GM18498 (cell line): ENCODE data around the gene LPIN1.
"Not testable (repeated sequence)": the region's sequence is repeated elsewhere in the genome, so short reads cannot be mapped to it uniquely, and the experiment has no call there.

Source experiments
- ATAC-seq: cut with Tn5 transposase; IDR thresholded peaks from one replicate; pipeline ENCODE4 v1.9.1; 2021; ENCODE audit warnings: mild to moderate bottlenecking, moderate library complexity; ENCODE audit not compliant: unreplicated experiment

Gene LPIN1

DNA sequence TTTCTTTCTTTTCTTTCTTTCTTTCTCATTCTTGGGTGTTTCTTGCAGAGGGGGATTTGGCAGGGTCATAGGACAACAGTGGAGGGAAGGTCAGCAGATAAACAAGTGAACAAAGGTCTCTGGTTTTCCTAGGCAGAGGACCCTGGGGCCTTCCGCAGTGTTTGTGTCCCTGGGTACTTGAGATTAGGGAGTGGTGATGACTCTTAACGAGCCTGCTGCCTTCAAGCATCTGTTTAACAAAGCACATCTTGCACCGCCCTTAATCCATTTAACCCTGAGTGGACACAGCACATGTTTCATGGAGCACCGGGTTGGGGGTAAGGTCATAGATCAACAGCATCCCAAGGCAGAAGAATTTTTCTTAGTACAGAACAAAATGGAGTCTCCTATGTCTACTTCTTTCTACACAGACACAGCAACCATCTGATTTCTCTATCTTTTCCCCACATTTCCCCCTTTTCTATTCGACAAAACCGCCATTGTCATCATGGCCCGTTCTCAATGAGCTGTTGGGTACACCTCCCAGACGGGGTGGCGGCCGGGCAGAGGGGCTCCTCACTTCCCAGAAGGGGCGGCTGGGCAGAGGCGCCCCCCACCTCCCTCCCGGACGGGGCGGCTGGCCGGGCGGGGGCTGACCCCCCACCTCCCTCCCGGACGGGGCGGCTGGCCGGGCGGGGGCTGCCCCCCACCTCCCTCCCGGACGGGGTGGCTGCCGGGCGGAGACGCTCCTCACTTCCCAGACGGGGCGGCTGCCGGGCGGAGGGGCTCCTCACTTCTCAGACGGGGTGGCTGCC lies 12.9 kb downstream of the LPIN1 start:
- not testable (repeated sequence) for ATAC-seq

DNA sequence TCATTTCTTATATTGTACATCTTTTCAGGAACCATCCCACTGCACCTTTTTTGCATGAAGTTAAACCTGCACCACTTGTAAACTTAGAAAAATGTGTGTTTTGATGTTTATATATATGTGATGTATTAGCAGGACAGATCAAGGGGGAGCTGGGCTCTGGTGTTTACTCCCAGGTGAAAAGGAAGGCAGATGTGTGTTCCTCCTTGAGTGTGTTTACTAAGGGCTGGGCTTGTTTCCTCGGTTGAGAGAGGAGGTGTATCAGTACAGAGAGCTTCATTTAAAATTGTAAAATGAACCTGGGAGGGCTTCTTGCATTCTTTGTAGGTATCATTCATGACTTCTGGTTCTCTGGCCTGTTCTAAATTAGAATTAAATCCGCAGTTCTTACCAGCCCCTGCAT lies 14.8 kb downstream of the LPIN1 start:
- no peak for ATAC-seq

DNA sequence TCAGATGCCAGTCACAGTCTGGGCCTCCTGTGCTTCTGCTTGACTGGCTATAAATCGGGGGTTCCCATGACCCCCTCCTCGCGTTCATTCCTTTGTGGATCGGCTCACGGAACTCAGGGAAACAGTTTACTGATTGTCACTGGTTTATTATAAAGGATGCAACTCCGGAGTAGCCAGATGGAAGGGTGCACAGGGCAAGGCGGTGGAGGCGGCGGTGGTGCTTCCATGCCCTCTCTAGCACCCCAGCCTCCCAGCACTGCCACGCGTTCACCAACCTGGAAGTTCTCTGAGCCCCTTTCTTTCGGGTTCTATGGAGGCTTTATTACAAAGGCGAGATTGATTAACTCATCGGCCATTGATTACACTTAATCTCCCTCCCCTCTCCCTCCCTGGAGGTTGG lies 15.6 kb downstream of the LPIN1 start:
- ATAC-seq: no peak

DNA sequence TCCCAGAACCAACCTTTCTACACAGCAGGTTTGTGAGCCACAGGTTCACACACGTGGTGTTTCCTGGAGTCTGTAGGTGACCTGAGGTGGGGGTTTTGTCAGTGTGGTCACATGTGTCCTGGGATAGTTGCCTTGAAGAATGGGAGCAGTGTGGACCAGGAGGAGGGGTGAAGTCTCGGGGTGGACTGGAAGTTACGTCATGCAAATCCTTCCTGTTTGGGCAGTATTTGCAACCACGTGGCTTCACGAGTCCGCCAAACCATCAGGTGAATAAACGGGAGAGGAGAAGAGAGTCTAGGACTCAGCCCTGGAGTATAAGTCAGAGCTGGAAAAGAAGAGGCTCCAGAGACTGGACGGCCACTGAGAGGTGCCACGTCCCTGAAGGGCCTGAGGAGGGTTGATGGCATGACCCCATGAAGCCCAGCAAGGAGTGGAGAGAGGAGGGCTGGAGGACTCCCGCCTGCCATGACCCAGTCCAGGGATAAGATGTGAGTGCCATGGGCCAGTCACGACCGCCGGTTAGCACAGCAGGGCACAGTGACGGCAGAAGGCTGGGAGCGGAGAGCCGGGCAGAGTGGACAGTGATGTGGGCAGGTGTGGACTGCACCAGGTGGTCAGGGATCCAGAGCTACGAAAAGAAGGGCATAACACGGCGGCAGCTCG lies 16.5 kb downstream of the LPIN1 start:
- no peak for ATAC-seq

DNA sequence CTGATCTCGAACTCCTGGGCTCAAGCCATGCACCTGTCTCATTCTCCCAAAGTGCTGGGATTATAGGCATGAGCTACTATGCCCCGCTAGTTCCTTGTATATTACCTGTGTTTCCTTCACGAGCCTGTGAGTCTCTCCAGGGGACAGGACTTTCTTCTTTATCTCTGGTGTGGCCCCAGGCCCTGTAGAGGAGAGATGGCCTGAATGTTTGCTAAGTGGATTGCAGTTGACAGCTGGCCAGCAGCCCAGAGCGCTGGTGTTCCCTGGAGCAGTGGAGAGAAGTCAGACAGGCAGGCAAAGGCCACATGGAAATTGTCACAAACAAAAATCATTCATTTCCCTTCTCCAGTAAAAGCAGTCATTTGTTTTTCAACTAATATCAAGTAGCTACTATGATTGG lies 17.9 kb downstream of the LPIN1 start:
- ATAC-seq: no peak

DNA sequence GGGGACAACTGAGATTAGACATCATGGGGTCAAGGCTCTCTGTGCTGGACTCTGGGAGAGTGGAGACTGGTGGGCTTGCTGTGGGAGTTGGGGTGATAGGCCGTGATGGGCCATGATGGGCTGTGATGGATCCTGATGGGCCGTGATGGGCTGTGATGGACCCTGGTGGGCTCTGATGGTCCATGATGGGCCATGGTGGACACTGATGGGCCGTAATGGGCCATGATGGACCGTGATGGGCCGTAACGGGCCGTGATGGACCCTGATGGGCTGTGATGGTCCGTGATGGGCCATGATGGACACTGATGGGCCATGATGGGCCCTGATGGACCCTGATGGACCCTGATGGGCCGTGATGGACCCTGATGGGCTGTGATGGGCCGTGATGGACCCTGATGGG lies 18.5 kb downstream of the LPIN1 start:
- no peak for ATAC-seq

DNA sequence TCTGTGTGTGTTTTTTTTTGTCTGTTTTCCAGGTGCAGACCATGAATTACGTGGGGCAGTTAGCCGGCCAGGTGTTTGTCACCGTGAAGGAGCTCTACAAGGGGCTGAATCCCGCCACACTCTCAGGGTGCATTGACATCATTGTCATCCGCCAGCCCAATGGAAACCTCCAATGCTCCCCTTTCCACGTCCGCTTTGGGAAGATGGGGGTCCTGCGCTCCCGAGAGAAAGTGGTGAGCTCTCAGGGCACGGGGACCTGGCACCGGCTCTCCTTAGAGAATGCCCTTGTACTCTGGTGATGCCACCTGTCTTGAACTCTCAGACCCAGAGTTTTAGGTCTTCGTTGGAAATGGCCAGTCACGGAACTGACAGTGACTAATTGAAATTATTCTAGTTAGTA lies 19.1 kb downstream of the LPIN1 start:
- ATAC-seq: no peak

DNA sequence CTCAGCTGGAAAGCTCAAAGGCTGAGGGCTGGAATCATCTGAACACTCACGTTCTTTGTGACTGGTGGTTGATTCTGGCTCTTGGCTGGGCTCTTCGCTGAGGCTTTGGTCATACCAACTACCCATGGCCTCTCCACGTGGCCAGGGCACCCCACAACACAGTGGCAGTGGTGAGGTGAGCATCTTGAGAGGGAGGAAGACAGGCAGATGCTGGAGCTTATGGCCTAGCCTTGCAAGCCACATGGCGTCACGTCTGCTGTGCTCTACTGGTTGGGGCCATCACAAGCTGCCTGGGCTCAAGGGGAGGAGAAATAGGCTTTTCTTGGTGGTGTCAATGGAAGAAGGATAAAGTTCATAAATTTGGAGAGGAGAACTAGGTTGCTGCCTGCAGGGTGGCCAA lies 19.6 kb downstream of the LPIN1 start:
- no peak for ATAC-seq

DNA sequence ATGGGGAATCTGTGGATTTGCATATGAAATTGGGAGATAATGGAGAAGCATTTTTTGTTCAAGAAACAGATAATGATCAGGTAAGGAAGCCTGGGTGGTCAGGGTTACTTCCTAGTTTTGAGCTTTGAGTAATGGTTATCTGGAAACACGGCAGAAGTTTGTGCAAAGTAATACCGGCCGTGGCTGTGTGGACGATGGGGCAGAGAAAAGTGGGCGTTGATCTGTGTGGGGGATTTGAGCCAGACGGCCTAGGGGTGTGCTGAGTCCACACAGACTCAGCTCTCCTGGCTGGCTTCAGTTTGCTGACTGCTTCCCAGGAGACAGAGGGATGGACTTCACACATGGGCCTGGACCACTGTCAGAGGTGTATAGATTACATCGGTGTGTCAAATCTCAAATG lies 21.3 kb downstream of the LPIN1 start:
- ATAC-seq: no peak

DNA sequence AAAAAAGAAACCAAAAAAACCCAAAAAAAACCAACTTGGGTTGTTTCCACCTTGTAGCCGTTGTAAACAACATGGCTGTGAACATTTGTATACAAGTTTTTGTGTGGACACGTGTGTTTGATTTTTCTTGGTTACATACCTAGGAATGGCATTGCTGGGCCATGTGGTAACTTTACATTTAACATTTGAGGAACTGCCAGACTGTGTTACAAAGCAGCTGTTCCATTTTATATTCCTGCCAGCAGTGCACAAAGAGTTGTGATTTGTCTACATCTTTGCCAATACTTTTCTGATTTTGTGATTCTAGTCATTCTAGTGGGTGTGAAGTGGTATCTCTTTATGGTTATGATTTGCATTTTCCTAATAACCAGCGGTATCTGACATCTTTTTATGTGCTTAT lies 22.5 kb downstream of the LPIN1 start:
- no peak for ATAC-seq

DNA sequence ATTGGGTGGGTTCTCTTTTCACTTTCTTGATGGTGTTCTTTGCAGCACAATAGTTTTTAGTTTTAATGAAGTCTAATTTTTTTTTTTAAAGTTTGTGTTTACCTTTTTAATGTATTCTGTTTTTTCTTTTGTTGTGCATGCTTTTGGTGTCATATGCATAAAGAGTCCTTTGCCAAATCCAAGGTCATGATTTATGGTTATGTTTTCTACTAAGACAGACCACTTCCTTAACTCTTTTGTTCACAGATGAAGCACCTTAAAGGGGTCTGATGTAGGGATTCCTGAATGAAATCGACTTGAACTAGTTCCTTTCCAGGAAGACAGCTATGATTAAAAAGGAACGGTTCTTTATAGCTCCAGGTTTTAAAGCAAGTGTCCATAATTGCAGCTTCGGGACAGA lies 23.1 kb downstream of the LPIN1 start:
- ATAC-seq: no peak

DNA sequence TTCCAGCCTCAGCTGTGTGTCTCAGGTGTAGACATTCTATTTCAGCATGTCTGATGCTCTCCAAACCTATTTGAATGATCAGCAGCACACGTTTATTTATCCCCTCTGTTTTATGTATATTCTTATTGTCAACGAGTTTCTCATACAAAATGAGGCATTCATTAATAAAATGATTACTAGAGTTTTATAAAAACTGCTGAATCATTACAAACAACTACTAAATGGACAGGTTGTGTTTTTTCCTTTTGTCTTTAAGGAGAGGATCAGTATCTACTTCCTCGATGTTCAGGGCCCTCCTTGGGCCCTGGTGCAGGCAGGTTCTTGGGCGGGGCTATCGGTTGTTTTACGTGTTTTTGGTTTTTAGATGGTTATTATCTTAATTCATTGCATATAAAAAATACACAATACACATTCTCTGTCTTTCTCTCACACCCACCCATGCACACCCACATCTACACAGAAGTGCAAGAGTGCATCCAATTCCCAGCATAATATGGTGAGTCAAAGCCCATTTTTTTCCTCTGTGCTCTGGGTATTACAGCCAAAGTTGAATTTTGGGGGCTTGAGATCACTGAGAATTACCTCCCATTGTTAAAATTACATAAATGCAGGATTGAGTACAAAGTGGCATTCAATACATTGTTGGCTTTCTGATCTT lies 24.2 kb downstream of the LPIN1 start:
- no peak for ATAC-seq

DNA sequence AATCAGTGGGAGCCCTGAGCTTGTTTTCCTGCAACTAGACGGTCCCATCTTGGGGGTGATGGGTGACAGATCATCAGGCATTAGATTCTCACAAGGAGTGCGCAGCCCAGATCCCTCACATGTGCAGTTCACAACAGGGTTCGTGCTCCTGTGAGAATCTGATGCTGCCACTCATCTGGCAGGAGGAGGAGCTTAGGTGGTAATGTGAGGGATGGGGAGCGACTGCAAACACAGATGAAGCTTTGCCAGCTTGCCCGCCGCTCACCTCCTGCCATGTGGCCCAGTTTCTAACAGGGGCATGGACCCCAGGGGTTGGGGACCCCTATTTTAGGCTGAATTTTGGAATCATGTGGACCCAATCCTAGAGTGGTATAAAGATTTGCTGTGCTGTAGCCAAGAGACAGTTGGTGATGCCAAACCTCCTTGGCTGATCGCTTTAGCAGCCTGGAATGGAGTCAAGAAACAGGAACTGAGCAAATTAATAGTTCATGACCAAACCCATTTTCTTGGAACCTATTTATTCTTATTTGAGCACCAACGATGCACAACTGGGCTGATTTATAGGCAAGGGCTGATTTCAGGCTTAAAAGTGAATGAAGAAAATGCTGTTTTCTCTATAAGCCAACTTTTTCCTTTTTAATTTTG lies 25.7 kb downstream of the LPIN1 start:
- no peak for ATAC-seq

DNA sequence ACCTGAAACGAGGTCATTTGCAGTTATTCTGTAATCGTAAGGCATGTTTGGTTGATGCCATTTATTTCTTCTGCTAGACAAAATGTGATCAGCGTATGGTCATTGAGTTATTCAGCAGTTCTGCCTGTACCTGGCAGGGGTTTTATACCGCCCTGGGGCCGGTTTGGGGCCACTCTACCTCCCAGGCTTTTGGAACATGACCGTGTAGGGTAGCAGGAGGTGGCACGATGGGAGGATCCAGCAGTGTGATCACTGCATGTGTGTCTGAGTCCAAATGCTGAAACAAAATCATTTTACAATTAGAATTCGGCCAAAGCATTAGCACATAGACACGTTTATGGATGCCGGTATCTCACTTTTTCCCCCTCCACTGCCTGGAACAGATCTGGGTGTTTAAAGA lies 26.7 kb downstream of the LPIN1 start:
- ATAC-seq: no peak

DNA sequence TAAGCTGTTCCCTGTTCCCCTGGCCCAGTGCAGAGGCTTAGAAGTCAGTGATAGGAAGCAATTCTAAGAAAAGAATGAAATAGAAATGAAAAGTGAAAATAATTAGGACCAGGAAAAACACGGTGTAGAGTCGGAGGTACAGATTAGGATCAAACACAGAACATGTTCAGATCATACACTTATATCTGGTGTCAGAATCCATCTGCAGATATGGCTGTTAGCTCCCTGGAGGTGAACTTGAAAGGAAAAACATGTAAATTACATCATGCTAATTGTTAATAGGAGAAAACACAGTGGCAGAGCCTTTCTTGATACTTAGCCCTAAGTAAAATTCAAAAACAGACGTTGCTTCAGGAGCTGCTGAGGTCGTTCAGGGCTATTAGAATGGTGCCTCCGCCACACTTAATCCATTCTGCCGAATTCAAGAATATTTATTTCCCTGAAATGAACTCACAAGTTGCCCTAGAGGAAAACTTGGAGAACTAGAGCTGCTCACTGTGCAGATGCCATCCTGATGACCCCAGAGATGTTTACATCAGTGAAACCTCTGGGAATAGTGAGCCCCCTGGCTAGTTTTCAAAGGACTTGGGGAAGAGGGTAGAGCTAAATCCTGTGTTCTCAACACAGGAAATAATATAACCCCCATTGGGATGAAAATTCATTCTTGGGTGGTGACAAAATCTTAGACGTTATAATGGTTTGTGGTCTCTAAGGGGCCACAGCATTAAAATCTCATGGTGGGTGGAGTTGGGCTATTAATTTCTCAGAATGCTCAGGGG lies 27.5 kb downstream of the LPIN1 start:
- no peak for ATAC-seq

DNA sequence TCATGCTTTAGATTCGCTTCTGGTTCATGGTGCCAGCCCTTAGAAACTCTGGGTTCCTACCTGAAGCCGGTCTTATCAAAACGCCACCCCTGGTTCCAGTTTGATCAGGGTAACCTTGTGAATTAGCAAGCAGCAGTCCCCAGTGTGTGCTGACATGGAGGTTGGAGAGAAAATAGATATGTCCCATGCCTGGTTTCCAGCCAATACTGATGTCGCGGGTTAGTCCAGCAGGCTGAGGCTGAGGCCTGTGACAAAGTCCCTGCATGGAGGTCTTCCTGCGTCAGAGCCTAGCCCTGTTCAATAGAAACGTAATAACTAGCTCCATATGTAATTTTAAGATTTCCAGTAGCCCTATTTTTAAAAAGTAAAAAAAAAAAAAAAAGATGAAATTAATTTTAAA lies 28.2 kb downstream of the LPIN1 start:
- ATAC-seq: no peak

DNA sequence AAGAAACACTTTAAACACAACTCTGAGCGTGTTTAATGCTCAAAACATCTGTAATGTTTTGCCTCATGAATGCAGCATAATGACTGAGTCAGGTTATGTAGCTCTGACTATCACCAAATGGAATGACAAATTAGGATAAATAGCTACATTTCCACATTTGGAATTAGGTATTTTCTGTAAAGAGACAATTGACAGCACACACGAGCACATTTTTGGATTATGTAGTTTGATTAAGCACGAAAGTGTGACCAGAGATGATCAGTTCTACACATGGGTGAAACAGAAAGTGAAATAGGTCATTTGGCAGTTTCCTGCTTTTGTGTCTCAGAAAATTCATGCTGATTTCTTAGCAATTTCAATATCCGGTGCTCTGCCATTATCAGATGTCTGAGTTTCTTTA lies 29.0 kb downstream of the LPIN1 start:
- peak; percentile 73 for ATAC-seq

DNA sequence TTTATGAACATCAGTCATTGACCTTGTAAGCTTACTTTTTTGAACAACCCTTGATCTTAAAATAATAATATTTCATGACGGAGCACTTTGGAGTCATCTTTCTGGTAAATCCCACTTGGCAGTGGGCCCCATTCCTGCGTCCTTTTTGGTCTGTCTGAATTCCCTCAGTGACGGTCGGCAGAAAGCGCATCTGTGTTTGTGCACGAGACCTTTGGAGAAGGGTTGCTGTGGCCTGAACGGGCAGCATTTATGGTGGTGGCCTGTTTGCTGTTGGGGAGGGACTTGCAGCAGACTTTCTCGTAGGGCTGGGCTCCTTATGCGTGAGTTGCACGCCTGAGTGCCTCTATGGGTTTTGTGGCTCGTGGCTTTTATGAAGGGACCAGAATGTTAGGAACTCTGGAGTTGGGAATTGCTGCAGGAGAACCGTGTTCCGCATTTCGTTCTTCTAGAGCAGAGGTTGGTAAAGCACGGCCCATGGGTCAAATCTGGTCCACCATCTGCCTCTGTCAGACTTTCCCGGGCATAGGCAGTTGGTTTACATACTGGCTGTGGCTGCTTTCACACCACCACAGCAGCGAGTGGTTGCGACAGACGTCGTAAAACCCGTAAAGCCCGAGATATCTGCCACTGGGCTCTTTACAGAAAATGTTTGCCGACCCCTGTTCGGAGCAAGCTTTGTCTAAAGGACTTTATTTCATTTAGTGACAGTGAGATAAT lies 30.8 kb downstream of the LPIN1 start:
- no peak for ATAC-seq

DNA sequence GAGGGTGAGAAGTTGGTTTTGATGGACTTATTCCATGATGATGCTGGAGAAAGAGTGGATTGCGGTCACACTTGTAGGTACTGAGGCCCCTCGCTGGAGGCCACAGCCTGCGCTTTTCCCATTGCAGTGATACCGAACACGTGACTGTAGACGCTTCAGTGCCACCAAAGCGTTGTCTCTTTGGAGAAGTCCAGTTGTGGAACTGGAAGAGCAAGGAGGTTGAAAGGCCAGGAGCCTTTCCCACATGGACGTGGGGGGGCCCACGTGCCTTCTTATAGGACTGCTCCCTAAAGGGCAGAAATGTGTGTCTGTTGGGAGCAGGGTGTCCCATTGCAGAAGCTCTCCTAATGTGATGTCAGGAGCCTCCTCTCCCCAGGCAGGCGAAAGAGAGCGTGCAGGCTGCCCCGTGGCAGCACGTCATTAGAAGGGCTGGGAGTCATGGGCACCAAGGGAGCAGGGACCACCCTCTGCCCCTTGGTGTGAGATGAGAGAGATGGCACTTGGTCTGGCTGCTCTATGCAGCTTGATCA lies 31.5 kb downstream of the LPIN1 start:
- ATAC-seq: no peak

DNA sequence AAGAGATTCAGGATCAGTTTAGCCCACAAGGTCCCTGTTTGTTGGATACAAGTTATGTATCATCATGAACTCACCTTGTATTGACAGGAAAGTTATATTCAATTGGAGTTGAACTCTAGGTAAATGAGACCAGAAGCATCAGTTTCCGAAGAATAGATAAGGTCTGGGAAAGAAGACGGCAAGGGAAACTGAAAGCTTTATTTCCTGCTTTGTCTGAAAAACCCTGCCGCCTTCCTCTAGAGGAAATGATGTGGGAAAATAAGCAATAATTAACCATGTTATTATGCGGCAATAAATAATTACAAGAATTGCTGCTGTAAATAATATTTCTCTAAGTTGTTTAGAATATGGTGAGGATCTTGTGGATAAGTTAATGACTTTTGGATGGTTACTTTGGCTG lies 32.0 kb downstream of the LPIN1 start:
- no peak for ATAC-seq
